RWPE2 (cell line): ENCODE measurements around the gene P2RX2.
"Not testable (repeated sequence)": the region's sequence is repeated elsewhere in the genome, so short reads cannot be mapped to it uniquely, and the experiment has no call there.

Source experiments
- ATAC-seq: fragments of 200-7000 bp; cut with Tn5 transposase; 3 replicates; pipeline ENCODE4 v1.9.1; 2021; ENCODE audit warnings: low read depth
- DNase-seq: peaks from one replicate; pipeline ENCODE4 v3.0.0-alpha.2; 2020; ENCODE audit warnings: low spot score
- H3K27ac ChIP-seq: fragments of 450-650 bp; 2 replicates; pipeline ENCODE4 v1.5.1; 2017; ENCODE audit warnings: mild to moderate bottlenecking; ENCODE audit not compliant: poor library complexity, severe bottlenecking
- H3K27me3 ChIP-seq: fragments of 250-450 bp; sonication (Bioruptor Pico); 2 replicates; pipeline ENCODE4 v1.5.1; 2021; ENCODE audit warnings: mild to moderate bottlenecking, moderate library complexity; ENCODE audit not compliant: insufficient read depth, poor library complexity, severe bottlenecking
- H3K36me3 ChIP-seq: fragments of 250-450 bp; sonication (Bioruptor Pico); 2 replicates; pipeline ENCODE4 v1.5.1; 2020; ENCODE audit warnings: low read depth, mild to moderate bottlenecking, moderate library complexity
- H3K4me1 ChIP-seq: fragments of 250-450 bp; sonication (Bioruptor Pico); 2 replicates; pipeline ENCODE4 v1.5.1; 2021; ENCODE audit warnings: mild to moderate bottlenecking, moderate library complexity; ENCODE audit not compliant: insufficient read depth, poor library complexity, severe bottlenecking
- H3K4me3 ChIP-seq: fragments of 250-450 bp; sonication (Bioruptor Pico); 2 replicates; pipeline ENCODE4 v1.5.1; 2021; ENCODE audit warnings: mild to moderate bottlenecking, moderate library complexity; ENCODE audit not compliant: severe bottlenecking
- H3K9me3 ChIP-seq: fragments of 250-450 bp; sonication (Bioruptor Pico); 2 replicates; pipeline ENCODE4 v1.5.1; 2021; ENCODE audit warnings: mild to moderate bottlenecking, moderate library complexity; ENCODE audit not compliant: severe bottlenecking
- CTCF ChIP-seq: fragments of 450-650 bp; IDR thresholded peaks from one replicate; pipeline ENCODE4 v1.5.1; 2017; ENCODE audit warnings: mild to moderate bottlenecking, moderate library complexity; ENCODE audit not compliant: poor library complexity, severe bottlenecking

Gene P2RX2

GRCh38 chr12:132593938-132594358, 24.6 kb upstream of the P2RX2 start:
- H3K27me3 ChIP-seq: no peaks in the 10 kb centered on the region
- H3K36me3 ChIP-seq: no peaks in the 10 kb centered on the region
- H3K27ac ChIP-seq: no peak overlapping the region
- no peaks in the 10 kb centered on the region for H3K9me3 ChIP-seq
- TF ChIP-seq CTCF: no peak
- DNase-seq (peak; percentile 97), ATAC-seq (peak; percentile 99)
- H3K4me3 ChIP-seq: no peak overlapping the region
- H3K4me1 ChIP-seq: no peaks in the 10 kb centered on the region

GRCh38 chr12:132595183-132595582, 23.4 kb upstream of the P2RX2 start:
- DNase-seq: no peak
- no peaks in the 10 kb centered on the region for H3K36me3 ChIP-seq
- ATAC-seq: no peak
- H3K27me3 ChIP-seq: no peaks in the 10 kb centered on the region
- no peaks in the 10 kb centered on the region for H3K9me3 ChIP-seq
- no peak overlapping the region for H3K27ac ChIP-seq
- H3K4me3 ChIP-seq: no peak overlapping the region
- no peak for TF ChIP-seq CTCF
- H3K4me1 ChIP-seq: no peaks in the 10 kb centered on the region

- Histone ChIP-seq H3K27me3 (peaks cover 5% of the 10 kb centered on the region), H3K27ac (no peak overlapping the region), H3K4me1 (no peaks in the 10 kb centered on the region), H3K4me3 (no peak overlapping the region), H3K36me3 (no peaks in the 10 kb centered on the region), H3K9me3 (no peaks in the 10 kb centered on the region)
- no peak for TF ChIP-seq CTCF
- DNase-seq (no peak), ATAC-seq (no peak)
Observed at GRCh38 chr12:132596016-132596415, 22.6 kb upstream of the P2RX2 start.

GRCh38 chr12:132597333-132598316, 21.0 kb upstream of the P2RX2 start:
- Histone ChIP-seq H3K27ac (no peak overlapping the region), H3K9me3 (no peaks in the 10 kb centered on the region), H3K4me3 (peak overlapping the region; percentile 15), H3K4me1 (no peaks in the 10 kb centered on the region), H3K27me3 (peaks cover 17% of the 10 kb centered on the region), H3K36me3 (no peaks in the 10 kb centered on the region)
- ATAC-seq (no peak), DNase-seq (no peak)
- TF ChIP-seq CTCF: no peak

GRCh38 chr12:132599502-132599901, 19.1 kb upstream of the P2RX2 start:
- not testable (repeated sequence) for H3K4me1 ChIP-seq, H3K9me3 ChIP-seq, H3K4me3 ChIP-seq, H3K27ac ChIP-seq, ATAC-seq, DNase-seq, H3K36me3 ChIP-seq
- H3K27me3 ChIP-seq: peaks cover 36% of the 10 kb centered on the region
